Ishikawa (cell line): ENCODE measurements around the gene RGS7.

Experiments
- CEBPB ChIP-seq: IDR thresholded peaks from 2 replicates; pipeline ENCODE4 v1.6.1; 2012
- CREB1 ChIP-seq: IDR thresholded peaks from 2 replicates; pipeline ENCODE4 v1.6.1; 2012; ENCODE audit warnings: low read depth
- EP300 ChIP-seq: IDR thresholded peaks from 2 replicates; pipeline ENCODE4 v1.6.1; 2012; ENCODE audit warnings: borderline replicate concordance
- FOXM1 ChIP-seq: IDR thresholded peaks from 2 replicates; pipeline ENCODE4 v1.6.1; 2012; ENCODE audit warnings: low read depth, borderline replicate concordance
- MAX ChIP-seq: IDR thresholded peaks from 2 replicates; pipeline ENCODE4 v1.6.1; 2012
- NFIC ChIP-seq: IDR thresholded peaks from 2 replicates; pipeline ENCODE4 v1.6.1; 2012
- RAD21 ChIP-seq: IDR thresholded peaks from 2 replicates; pipeline ENCODE4 v1.6.1; 2012; ENCODE audit warnings: low read depth
- REST ChIP-seq: IDR thresholded peaks from 2 replicates; pipeline ENCODE4 v1.6.1; 2012; ENCODE audit warnings: low read depth, mild to moderate bottlenecking
- TAF1 ChIP-seq: IDR thresholded peaks from 2 replicates; pipeline ENCODE4 v1.6.1; 2012; ENCODE audit warnings: low read depth, mild to moderate bottlenecking
- TEAD4 ChIP-seq: IDR thresholded peaks from 2 replicates; pipeline ENCODE4 v1.6.1; 2012
- USF1 ChIP-seq: IDR thresholded peaks from 2 replicates; pipeline ENCODE4 v1.6.1; 2012
- YY1 ChIP-seq: IDR thresholded peaks from 2 replicates; pipeline ENCODE4 v1.6.1; 2012; ENCODE audit warnings: low read depth
- ZBTB7A ChIP-seq: IDR thresholded peaks from 2 replicates; pipeline ENCODE4 v1.6.1; 2012; ENCODE audit warnings: low read depth

GRCh38 chr1:241118049-241118448, 239.0 kb downstream of the RGS7 start:
- TF ChIP-seq TEAD4 (no peak), CEBPB (no peak), TAF1 (no peak), REST (no peak), EP300 (no peak), YY1 (no peak), NFIC (no peak), CREB1 (no peak), RAD21 (no peak), ZBTB7A (no peak), MAX (no peak), USF1 (no peak), FOXM1 (no peak)
